Colonic mucosa (tissue), 4 donors: ENCODE measurements around the gene PIEZO2. TPM values are rescaled to one million over a fixed set of nuclear protein-coding genes. Genes with fewer than 3 reads are reported as not detected.

ENCODE experiments used
- DNase-seq: peaks from one replicate; pipeline ENCODE4 v3.0.0-alpha.2; 2020
- H3K27ac ChIP-seq: fragments of 200-600 bp; one replicate; pipeline ENCODE4 v1.8.0; 2021
- H3K27me3 ChIP-seq: fragments of 200-600 bp; one replicate; pipeline ENCODE4 v1.8.0; 2021
- H3K36me3 ChIP-seq: fragments of 200-600 bp; one replicate; pipeline ENCODE4 v1.8.0; 2021
- H3K4me1 ChIP-seq: fragments of 200-600 bp; one replicate; pipeline ENCODE4 v1.8.0; 2021; ENCODE audit warnings: mild to moderate bottlenecking
- H3K4me3 ChIP-seq: fragments of 200-600 bp; one replicate; pipeline ENCODE4 v1.8.0; 2021
- H3K9ac ChIP-seq, 2 donors: one replicate each; pipeline ENCODE4 v1.7.0; 2013; ENCODE audit warnings: control low read depth in 2 of 2, low read depth in 2 of 2, low read length in 2 of 2
- H3K9me3 ChIP-seq: fragments of 200-600 bp; one replicate; pipeline ENCODE4 v1.8.0; 2021
- CTCF ChIP-seq: fragments of 200-600 bp; IDR thresholded peaks from one replicate; pipeline ENCODE4 v1.8.0; 2022; ENCODE audit warnings: antibody characterized with exemption, mild to moderate bottlenecking
- intact Hi-C: fragments of 100-400 bp; cut with DNase I; formaldehyde crosslinking; loops from one replicate; pipeline ENCODE4 v1.14.1; 2022
- total RNA-seq, 2 donors: library from RNA; stranded (reverse); fragmentation: NEBNext Ultra II Directional in 1 of 2; extraction: Animal tissue kit (Norgen Biotek cat#: 25700) in 1 of 2; gene quantifications; one replicate each; pipeline ENCODE4 v1.2.1, GENCODE V29; 2021
- donor health status: healthy.
- donor health status: DM: no; HTN: no; CAD: no.
- donor health status: DM: no; HTN: no; CAD: no.

PIEZO2 gene
- total RNA-seq, 2 donors from 2014 or later, result 0.79 to 4.0 TPM

GRCh38 chr18:10776493-10776892, 372.9 kb downstream of the PIEZO2 start:
- Histone ChIP-seq H3K9me3 (no peaks in the 10 kb centered on the region), H3K27ac (no peak overlapping the region), H3K9ac (no peak overlapping the region), H3K4me1 (no peaks in the 10 kb centered on the region), H3K36me3 (no peaks in the 10 kb centered on the region), H3K27me3 (no peaks in the 10 kb centered on the region), H3K4me3 (no peak overlapping the region)
- no peak for TF ChIP-seq CTCF
- intact Hi-C loops, result no loop called here
- DNase-seq, result no peak

GRCh38 chr18:10775026-10775425, 374.3 kb downstream of the PIEZO2 start:
- H3K27me3 ChIP-seq, result no peaks in the 10 kb centered on the region
- no peaks in the 10 kb centered on the region for H3K9me3 ChIP-seq
- H3K4me1 ChIP-seq, result no peaks in the 10 kb centered on the region
- H3K36me3 ChIP-seq, result no peaks in the 10 kb centered on the region
- no peak overlapping the region for H3K4me3 ChIP-seq
- H3K27ac ChIP-seq, result no peak overlapping the region
- no peak for TF ChIP-seq CTCF
- DNase-seq, result no peak
- intact Hi-C loops, result no loop called here
- H3K9ac ChIP-seq, result no peak overlapping the region

GRCh38 chr18:10771053-10771709, 378.2 kb downstream of the PIEZO2 start:
- Histone ChIP-seq H3K27ac (no peak overlapping the region), H3K36me3 (no peaks in the 10 kb centered on the region), H3K9ac (no peak overlapping the region), H3K27me3 (no peaks in the 10 kb centered on the region), H3K4me1 (no peaks in the 10 kb centered on the region), H3K4me3 (no peak overlapping the region), H3K9me3 (no peaks in the 10 kb centered on the region)
- intact Hi-C loops, result no loop called here
- TF ChIP-seq CTCF, result no peak
- DNase-seq, result no peak

- Histone ChIP-seq H3K4me3 (no peak overlapping the region), H3K27me3 (no peaks in the 10 kb centered on the region), H3K4me1 (no peaks in the 10 kb centered on the region), H3K27ac (no peak overlapping the region), H3K9ac (no peak overlapping the region), H3K9me3 (no peaks in the 10 kb centered on the region), H3K36me3 (no peaks in the 10 kb centered on the region)
- no peak for TF ChIP-seq CTCF
- no peak for DNase-seq
- intact Hi-C loops, result no loop called here
Observed at GRCh38 chr18:10770264-10770663, 379.1 kb downstream of the PIEZO2 start.

GRCh38 chr18:10768221-10768620, 381.1 kb downstream of the PIEZO2 start:
- Histone ChIP-seq H3K27me3 (no peaks in the 10 kb centered on the region), H3K4me3 (no peak overlapping the region), H3K36me3 (no peaks in the 10 kb centered on the region), H3K9ac (no peak overlapping the region), H3K27ac (no peak overlapping the region), H3K4me1 (no peaks in the 10 kb centered on the region), H3K9me3 (no peaks in the 10 kb centered on the region)
- DNase-seq, result no peak
- intact Hi-C loops, result no loop called here
- TF ChIP-seq CTCF, result no peak
